NAMALWA (cell line): ENCODE measurements around the gene TOGARAM2.

ENCODE experiments used
- DNase-seq: peaks from one replicate; pipeline ENCODE4 v3.0.0-alpha.2; 2015; ENCODE audit warnings: low spot score

TOGARAM2 gene

GRCh38 chr2:29056452-29056851 is 75.4 kb downstream of the TOGARAM2 start:
- DNase-seq = no peak

GRCh38 chr2:29057006-29057405 is 75.9 kb downstream of the TOGARAM2 start:
- DNase-seq = no peak

GRCh38 chr2:29059624-29060023 is 78.5 kb downstream of the TOGARAM2 start:
- DNase-seq = no peak

- no peak for DNase-seq
These were observed 79.3 kb downstream of the TOGARAM2 start for GRCh38 chr2:29060441-29060840.

DNA sequence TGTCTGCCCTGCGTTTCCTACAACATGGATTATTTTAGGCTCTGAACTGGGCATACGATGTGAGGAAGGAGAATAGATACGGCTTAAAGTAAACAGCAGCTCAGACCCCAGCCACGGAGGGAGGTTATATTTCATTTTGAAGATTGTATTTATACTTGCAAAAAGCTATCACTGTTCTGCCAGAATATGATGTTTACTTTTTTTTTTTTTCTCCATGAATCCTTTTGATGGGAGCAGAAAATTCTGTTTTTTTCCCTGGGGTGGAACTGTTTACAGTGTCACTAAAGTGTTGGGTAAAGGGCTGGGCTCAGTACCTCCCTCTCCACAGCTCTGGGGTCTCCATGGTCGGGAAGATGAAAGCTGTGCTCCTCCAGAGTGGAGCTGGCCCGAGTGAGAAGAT is 80.1 kb downstream of the TOGARAM2 start:
- DNase-seq = no peak

GRCh38 chr2:29061616-29062015 is 80.5 kb downstream of the TOGARAM2 start:
- DNase-seq = no peak

GRCh38 chr2:29062371-29062770 is 81.3 kb downstream of the TOGARAM2 start:
- DNase-seq = no peak

GRCh38 chr2:29063056-29063455 is 82.0 kb downstream of the TOGARAM2 start:
- DNase-seq = no peak

GRCh38 chr2:29063646-29064345 is 82.7 kb downstream of the TOGARAM2 start:
- DNase-seq = no peak

DNA sequence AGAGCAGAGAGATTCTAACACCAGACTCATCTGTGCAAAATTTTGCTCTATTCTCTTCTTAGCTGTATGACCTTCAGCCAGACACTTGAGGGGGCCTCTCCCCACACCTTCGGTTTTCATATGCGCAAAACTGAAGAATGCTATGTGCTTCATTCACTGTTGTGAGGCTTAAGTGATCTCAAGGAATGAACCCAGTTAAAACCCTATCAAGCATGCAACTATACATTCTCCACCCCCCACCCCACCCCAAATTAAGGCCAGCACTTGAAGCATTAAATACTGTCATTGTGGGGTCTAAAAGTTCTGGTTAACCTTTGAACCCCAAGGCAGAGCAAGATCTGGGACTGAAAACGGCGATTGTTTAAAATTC is 83.2 kb downstream of the TOGARAM2 start:
- DNase-seq = no peak

DNA sequence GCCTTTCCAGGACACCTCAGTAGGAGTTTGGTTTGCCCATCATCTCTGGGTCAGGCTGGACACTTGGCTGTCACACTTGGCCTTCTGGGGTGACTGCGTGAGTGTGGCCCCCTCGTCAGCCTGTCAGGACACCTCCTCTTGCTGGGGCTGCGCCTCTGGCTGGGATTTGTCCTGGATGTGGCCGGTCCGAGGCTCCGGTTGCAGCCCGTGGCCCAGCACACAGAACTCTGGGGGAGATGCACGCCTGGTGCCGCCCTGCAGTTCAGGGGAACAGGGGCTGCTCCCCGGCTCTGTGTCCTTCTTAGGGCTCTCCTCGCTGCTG is 83.6 kb downstream of the TOGARAM2 start:
- DNase-seq = no peak

DNA sequence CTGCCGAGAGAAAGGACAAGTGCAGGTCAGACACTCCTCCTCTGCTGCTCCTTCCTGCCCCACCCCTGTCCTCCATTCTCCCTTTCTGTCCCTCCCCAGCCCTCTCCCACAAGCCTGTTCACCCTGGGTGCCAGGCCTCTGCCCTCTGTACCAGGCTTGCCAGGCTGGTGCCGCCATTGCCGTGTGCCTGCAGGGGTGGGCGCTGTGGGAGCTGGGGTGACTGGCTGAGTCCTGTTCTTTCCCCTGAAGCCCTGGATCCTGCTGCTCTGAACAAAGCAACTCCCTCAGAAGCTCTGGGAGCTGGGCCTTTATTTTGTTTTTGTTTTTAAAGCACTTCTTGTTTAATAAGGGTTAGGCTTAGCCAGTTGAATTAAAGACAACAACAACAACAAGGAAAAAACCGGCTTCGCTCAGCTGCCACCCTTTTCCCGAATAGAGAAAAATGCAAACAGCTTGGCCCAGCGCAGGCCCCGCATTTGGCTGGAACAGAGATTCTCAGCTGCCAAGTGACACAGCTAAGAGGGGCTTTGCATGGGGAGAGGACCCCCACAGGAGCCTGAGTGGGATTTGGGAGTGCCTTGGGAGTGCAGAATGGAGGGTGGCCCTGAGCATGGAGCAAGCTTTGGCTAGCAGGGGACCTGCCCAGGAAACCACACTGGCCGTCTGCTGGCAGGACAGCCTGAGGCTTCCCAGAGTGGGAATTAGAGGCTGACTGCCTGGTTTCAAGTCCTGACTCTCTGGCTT is 84.1 kb downstream of the TOGARAM2 start:
- DNase-seq = no peak

DNA sequence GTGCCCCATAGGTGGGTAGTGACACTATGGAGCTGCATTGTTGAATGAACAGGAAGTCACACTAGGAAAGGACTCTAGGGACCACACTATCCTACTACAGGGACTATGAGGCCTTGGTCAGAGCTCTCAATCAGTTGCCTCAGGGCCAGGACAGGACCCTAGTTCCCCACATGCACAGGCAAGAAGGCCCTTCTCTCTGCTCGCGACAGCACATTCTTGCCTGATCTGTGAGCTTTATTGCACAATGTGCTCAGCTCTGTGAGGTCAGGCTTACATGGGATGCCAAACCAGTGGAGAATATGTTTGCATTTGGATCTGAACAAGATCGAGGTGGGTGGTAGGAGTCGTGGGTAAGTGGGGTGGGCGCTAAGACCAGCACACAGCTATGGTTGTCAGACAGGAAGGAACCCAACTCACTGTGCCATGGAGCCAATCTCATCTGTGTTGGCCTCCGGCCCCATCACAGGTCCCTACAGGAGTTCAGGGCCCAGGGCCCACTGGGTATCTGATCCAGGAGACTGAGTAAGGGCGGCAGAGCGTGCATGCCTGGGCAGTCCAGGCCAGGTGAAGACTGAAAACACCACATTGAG is 85.3 kb downstream of the TOGARAM2 start:
- DNase-seq = no peak

GRCh38 chr2:29066997-29067605 is 86.0 kb downstream of the TOGARAM2 start:
- no peak for DNase-seq

GRCh38 chr2:29068513-29068912 is 87.4 kb downstream of the TOGARAM2 start:
- DNase-seq = no peak

- DNase-seq = no peak
These were observed 89.4 kb downstream of the TOGARAM2 start for GRCh38 chr2:29070526-29070925.

DNA sequence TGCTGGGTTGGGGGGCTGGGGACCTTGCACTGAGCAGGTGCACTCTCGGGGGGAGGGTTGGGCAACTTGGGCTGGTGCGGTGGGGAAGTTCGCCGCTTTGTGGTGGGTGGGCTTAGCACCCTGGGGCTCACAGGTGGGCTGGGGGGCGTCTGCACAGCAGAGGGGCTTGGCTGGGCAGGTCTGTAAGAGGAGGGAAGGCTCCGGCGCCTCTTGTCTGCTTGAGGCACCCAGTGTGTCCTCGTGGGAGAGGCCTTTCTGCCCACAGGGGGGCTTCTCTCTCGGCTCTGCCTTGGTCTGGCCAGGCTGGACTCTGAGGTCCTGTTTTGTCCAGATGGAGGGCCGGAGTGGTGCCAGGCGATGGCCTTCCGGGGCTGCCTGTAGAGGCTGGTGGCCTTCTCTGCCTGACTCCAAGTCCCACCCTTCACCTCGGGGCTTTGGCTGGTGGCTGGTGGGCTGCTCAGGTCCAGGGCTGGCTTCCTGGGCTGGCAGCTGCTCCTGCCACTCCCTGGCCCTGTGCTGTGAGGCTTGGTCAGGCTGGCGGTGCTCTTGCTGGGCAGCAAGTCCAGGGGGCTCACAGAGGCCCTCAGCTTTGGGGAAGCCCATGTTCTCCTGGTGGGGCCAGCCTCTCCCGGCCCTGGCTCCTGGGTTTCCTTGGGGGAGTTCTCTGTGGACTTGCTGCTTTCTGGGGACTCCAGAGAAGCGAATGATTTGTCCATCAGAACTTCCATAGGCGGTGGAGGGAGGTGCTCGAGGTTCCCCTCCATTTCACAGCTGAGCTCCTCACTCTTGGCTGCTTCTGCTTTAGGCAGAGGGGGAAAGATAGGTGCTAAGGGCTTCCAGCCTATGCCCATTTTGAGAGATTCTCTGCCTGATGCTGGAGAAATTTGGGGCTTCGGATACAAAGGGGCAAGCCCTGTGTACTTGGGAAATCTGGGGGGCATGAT is 90.2 kb downstream of the TOGARAM2 start:
- DNase-seq = no peak

GRCh38 chr2:29072251-29072650 is 91.2 kb downstream of the TOGARAM2 start:
- no peak for DNase-seq

GRCh38 chr2:29072971-29073725 is 92.0 kb downstream of the TOGARAM2 start:
- DNase-seq = no peak

GRCh38 chr2:29073933-29074332 is 92.8 kb downstream of the TOGARAM2 start:
- no peak for DNase-seq

DNA sequence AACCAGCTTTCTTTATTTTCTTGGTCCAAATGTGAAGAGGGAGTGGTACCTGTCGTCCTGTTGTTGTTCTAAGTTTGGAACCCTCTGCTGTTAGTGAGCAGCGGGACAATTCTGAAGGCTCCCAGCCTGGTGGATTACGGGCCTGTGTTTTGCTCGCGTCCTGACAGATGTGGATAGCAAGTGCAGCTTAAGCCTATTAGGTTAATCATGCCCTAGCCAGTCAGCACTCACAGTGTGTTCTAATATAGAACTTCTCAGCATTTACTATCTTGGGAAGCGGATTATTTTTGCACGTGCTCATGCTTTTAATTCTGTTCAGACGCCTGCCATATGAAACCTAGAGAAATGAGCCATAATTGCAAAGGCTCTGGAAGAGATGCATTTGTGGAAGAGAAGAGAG is 93.3 kb downstream of the TOGARAM2 start, which contains the start of gene PCARE:
PCARE (minus strand) TSS at position 113 of the 400 bp plus-strand sequence. CDS start 262 bp downstream, outside the sequence.
- DNase-seq = no peak
